Right renal pelvis (tissue), 4 donors: Measurements from ENCODE around the gene RBMXL3. TPM values are rescaled to one million over a fixed set of nuclear protein-coding genes. Genes with fewer than 3 reads are reported as not detected.
"Not testable (repeated sequence)": the region's sequence is repeated elsewhere in the genome, so short reads cannot be mapped to it uniquely, and the experiment has no call there.

Source experiments
- DNase-seq, 4 donors: peaks; one replicate each; pipeline ENCODE4 v3.0.0-alpha.2; 2013; ENCODE audit warnings: low read depth in 4 of 4, low spot score in 3 of 4, missing footprints in 1 of 4
- polyA plus RNA-seq, 4 donors: library from polyadenylated mRNA; unstranded; fragments of 120-200 nt; gene quantifications; one replicate each; pipeline ENCODE4 v1.2.1, GENCODE V29; 2013; ENCODE audit not compliant: insufficient read length in 4 of 4

The RBMXL3 gene
- not detected for polyA plus RNA-seq

DNA sequence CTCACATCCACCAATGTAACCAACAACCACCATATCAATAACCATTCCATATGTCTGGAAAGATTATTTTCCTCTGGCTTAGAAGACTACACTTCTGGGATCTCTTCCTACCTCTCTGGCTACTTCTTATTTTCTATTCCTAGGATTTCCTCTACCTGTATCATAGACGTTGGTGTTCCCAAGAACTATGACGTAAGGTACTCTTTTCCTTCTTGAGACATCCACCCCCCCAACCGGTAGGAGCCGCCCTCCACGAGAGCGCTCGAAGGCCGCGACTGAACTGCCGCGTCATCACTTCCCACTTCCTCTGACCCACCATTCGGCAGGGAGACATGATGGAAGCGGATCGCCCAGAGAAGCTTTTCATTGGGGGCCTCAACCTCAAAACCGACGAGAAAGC lies at the start of gene RBMXL3:
Gene RBMXL3 (plus strand): TSS at position 301 of the 400 bp plus-strand sequence. CDS start 32 bp downstream, at position 333.
- no peak for DNase-seq

DNA sequence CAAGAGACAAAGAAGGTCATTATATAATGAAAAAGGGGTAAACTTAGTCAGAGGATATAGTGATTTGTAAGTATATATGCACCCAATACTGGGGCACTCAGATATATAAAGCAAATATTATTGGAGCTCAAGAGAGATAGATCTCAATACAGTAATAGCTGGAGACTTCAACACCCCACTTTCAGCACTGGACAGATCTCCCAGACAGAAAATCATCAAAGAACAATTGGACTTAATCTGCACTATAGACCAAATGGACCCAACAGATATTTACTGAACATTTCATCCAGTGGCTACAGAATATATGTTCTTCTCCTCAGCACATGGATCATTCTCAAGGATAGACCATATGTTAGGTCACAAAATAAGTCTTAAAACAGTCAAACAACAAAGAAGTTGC lies 47.2 kb upstream of the RBMXL3 start:
- DNase-seq: no peak

DNA sequence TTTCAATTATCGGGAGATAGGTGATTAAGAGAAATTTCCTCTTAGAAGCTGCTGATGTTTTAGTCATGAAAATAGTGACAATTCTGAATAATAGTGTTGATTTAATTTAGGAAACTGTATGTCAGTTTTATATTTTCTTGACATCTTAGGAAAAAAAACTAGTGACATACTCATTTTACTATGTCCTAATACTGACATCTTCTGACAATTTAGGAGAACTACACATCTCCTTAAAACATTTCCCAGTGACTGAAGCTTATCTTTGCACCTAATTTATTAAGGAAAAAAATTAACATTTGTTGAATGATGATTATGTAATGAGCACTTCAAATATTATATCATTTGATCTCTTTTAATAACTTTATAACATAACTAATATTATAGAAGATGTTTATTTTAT lies 42.0 kb upstream of the RBMXL3 start:
- no peak for DNase-seq

DNA sequence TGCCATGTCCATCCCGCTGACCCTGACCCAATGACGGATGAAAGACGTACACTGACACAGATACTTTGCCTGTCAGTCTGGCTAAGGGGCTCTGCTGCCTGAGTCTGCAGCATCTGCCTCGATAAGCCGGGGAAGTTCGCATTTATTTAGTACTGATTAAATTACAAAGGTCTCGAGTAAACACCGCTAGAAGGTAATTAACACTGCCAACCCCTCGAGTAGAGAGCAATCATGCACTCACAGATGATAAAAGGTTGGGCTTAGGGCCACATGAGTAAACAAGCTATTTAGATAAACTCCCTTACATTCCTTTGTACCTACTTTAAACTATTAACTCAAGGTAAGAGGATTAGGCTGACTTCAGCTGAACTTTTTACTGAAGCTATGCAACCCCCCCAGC lies 16.0 kb upstream of the RBMXL3 start:
- DNase-seq: no peak

DNA sequence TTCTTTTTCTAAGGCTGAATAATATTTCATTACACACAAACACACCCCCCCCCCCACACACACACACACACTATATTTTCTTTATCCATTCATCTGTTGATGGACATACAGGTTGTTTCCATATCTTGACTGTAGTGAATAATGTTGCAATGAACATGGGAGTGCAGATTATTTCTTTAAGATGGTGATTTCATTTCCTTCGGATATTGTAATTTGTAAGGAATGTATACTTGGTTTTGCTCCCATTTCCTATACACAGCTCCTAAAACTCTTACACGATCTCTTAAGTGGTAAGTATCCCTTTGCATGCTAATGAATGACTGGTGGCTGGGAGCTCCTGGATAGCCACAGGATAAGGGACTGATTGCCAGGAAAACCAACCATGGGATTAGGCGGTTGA lies 14.7 kb upstream of the RBMXL3 start:
- DNase-seq: no peak

DNA sequence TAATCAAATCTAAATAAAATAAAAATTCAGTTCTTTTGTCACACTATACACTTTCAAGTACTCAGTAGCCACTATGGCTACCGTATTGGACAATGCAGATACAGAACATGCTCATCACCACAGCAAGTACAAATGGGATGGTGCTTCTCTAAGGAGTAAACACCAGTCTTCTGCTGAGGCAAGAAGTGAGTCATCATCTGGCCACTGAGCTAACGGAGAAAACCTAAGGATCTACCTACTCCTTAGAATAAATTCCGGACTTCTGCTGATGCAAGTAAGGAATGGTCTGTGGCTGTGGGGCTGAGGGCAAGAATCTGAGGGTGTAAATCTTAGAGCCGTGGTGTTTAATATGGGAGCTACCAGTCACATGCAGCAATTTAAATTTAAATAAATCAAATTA lies 11.3 kb upstream of the RBMXL3 start:
- DNase-seq: no peak

DNA sequence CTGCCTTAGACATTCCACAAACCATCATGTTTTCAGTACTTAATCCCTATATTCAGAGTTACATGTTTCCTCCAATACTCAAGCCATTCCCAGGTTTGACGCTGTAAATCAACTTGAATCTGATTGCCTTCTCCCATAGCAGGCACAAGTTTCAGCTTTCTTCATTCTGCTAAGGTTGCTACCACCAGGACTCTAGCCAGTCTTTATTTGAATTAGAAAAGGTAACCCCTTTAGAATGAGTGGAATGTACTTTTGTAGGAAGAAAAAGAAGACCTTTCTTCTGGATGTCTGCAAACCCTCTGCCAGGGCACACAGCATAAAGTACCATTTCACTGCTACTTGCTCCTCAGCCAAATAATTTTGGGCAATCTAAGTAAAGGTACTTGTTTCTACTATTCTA lies 10.7 kb upstream of the RBMXL3 start:
- no peak for DNase-seq

DNA sequence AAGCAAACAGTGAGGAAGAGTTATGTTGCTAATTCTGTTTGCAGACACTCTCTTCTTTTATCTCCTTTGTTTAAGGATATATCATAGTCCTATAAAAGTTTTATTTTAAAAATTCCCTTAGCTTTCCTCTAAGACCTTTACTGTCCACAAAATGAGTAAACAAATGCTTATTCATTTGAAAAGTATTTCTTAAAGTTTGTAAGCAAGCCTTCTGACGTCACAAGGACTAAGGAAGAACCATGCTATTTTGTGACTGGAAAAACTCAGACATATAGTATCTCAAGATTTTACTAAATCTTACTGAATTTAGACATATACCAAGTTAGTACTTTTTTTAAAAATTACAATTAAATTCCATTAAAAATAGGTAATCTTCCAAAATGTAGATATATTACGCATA lies 5.2 kb upstream of the RBMXL3 start:
- DNase-seq: no peak

DNA sequence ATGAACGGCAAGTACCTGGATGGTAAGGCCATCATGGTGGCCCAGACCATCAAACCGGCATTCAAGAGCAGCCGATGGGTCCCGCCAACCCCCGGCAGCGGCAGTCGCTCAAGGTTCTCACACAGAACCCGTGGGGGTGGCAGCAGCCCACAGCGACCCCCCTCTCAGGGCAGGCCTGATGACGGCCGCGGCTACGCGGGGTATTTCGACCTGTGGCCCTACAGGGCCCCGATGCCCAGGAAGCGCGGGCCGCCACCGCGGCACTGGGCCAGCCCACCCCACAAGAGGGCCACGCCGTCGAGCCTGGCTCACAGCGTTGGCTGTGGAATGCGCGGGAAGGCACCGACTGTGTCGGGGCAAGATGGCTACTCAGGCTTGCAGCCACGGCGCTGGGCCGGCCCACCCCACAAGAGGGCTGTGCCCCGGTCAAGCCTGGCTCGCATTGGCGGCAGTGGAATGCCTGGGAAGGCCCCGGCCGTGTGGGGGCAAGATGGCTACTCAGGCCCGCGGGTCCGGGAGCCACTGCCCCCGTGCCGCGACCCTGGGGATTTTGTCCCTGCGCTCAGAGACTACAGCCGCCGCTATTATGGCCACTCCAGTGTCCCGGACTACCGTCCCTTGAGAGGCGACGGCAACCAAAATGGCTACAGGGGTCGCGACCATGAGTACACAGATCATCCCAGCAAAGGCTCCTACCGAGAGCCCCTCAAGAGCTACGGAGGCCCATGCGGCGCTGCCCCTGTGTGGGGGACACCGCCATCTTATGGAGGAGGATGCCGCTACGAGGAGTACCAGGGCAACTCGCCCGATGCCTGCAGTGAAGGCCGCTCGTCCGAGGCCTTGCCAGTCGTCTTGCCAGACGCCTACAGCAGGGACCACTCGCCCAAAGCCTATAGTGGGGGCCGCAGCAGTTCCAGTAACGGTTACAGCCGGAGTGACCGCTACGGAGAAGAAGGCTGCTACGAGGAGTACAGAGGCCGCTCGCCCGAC lies 731 bp downstream of the RBMXL3 start:
- no peak for DNase-seq

DNA sequence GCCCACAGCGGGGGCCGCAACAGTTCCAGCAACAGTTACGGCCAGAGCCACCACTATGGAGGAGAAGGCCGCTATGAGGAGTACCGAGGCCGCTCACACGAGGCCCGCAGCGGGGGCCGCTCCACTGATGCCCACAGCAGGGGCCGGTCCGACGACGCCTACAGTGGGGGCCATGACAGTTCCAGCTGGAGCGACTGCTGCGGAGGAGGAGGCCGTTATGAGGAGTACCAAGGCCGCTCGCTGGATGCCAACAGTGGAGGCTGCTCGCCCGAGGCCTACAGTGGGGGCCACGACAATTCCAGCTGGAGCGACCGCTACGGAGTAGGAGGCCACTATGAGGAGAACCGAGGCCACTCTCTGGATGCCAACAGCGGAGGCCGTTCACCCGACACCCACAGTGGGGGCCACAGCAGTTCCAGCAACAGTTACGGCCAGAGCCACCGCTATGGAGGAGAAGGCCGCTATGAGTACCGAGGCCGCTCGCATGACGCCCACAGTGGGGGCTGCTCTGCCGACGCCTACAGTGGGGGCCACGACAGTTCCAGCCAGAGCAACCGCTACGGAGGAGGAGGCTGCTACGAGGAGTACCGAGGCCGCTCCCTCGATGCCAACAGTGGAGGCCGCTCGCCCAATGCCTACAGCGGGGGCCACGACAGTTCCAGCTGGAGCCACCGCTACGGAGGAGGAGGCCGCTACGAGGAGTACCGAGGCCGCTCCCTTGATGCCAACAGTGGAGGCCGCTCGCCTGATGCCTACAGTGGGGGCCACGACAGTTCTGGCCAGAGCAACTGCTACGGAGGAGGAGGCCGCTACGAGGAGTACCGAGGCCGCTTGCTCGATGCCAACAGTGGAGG lies 1.7 kb downstream of the RBMXL3 start:
- no peak for DNase-seq

DNA sequence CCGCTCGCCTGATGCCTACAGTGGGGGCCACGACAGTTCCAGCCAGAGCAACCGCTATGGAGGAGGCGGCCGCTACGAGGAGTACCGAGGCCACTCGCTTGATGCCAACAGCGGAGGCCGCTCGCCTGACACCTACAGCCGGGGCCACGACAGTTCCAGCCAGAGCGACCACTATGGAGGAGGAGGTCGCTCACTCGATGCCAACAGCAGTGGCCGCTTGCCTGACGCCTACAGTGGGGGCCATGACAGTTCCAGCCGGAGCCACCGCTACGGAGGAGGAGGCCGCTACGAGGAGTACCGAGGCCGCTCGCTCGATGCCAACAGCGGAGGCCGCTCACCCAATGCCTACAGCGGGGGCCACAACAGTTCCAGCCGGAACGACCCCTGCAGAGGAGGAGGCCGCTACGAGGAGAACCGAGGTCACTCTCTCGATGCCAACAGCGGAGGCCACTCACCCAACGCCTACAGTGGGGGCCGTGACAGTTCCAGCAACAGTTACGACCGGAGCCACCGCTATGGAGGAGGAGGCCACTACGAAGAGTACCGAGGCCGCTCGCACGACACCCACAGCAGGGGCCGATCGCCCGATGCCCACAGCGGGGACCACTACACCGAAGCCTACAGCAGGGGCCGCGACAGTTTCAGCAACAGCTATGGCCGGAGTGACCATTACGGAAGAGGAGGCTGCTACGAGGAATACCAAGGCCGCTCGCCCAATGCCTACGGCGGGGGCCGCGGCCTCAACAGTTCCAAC lies 2.5 kb downstream of the RBMXL3 start:
- DNase-seq: no peak

DNA sequence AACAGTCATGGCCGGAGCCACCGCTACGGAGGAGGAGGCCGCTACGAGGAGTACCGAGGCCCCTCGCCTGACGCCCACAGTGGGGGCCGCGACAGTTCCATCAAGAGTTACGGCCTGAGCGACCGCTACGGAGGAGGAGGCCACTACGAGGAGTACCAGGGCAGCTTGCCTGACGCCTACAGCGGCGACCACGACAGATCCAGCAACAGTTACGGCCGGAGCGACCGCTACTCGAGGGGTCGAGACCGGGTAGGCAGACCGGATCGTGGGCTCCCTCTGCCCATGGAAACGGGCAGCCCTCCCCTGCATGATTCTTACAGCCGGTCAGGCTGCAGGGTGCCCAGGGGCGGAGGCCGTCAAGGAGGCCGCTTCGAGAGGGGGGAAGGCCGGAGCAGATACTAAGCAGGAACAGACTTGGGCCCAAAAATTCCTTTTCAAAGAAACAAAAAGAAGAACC lies 3.1 kb downstream of the RBMXL3 start:
- no peak for DNase-seq

DNA sequence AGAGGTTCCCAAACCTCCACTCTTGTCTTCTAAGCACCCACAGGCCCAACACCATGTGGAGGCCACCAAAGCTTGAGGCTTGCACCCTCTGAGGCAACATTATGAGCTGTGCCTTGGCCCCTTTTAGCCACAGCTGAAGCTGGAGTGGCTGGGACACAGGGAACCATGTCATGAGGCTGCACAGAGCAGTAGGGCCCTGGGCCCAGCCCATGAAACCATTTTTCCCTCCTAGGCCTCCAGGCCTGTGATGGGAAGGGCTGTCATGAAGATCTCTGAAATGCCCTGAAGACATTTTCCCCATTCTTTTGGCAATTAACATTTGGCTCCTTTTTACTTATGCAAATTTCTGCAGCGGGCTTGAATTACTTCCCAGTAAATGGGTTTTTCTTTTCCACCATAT lies 14.8 kb downstream of the RBMXL3 start:
- DNase-seq: no peak

DNA sequence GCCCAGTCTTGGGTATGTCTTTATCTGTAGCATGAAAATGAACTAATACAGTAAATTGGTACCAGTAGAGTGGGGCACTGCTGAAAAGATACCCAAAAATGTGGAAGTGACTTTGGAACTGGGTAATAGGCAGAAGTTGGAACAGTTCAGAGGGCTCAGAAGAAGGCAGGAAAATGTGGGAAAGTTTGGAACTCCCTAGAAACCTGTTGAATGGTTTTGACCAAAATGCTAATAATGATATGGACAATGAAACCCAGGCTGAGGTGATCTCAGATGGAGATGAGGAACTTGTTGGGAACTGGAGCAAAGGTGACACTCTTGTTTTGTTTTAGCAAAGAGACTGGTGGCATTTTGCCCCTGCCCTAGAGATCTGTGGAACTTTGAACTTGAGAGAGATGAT lies 20.3 kb downstream of the RBMXL3 start:
- not testable (repeated sequence) for DNase-seq

DNA sequence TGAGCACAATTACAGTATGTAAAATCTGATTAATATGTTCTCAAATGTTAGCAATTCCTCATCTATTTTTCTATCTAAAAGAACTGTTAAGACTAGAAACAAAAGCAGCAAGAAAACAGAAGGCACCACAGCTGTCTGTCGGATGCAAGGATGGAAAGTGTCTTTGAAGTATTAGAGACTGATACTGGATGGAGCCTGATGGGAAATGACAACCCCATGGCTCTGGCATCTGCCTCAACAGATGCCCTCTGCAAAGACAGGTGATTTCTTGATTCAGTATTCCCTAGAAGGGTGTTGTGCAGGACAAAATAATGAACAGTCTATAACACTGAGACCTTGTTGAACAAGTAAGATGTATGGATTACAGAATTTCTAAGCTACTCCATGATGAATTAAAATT lies 24.9 kb downstream of the RBMXL3 start:
- no peak for DNase-seq

DNA sequence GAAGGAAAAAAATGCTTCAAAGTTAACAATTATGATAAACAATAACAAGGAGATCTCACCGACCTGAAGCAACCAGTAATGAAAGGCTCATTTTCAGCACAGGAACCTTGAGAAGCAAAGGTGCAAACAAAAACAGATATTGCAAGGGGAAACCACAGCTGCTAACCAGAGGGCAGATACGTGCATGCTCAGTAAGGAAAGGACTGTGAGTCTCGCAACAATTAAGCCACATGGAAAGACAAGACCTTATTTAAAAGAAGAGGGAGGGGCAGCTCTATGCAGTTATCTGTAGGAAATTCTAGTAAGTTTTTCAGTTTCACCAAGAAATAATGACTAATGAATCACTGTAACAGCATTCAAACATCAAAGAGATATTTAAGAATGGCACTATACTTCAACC lies 25.4 kb downstream of the RBMXL3 start:
- DNase-seq: no peak

DNA sequence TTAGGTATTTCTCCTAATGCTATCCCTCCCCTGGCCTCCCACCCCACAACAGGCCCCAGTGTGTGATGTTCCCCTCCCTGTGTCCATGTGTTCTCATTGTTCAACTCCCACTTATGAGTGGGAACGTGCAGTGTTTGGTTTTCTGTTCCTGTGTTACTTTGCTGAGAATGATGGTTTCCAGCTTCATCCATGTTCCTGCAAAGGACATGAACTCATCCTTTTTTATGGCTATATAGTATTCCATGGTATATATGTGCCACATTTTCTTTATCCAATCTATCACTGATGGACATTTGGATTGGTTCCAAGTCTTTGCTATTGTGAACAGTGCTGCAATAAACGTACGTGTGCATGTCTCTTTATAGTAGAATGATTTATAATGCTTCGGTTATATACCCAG lies 28.1 kb downstream of the RBMXL3 start:
- DNase-seq: not testable (repeated sequence)

DNA sequence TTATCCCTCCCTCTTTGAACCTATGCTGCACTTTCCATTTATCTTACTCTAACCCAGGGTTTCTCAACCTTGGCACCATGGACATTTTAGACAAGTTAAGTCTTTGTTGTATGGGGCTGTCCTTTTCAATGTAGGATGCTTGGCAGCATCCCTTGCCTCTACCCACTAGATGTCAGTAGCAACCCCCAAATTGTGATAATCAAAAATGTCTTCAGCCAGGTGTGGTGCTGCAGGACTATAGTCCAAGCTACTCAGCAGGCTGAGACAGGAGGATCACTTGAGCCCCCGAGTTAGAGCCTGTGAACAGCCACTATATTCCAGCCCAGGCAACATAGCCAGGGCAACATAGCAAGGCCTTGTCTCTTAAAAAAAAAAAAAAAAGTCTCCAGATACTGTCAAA lies 37.7 kb downstream of the RBMXL3 start:
- no peak for DNase-seq

DNA sequence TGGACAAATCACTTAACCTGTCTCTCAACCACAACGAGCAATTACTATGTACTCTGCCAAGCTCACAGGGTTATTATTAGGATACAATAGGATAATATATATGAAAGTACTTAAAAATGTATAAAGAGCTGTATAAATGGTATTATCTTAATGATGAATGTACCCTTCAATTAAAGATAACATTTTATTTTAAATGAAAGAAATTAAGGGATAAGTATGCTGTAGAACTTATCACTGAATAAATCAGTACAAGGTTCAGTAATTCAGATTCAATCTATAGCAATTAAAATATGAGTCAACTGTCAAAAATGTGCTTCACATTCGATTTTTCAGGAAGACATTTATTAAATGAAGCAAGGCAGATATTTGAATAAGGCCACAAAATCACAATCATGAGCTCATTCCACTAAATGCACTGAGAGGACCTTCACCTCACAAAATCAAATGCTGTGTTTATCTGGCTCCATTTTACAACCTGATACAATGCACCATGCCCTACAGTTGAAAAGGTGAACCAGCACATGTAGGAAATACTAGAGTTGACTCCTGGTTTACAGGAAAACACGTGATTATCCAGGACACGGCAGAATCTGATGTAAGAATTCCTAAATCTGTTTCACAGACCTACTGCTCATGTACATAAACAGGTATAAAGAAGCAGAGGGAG lies 40.3 kb downstream of the RBMXL3 start:
- DNase-seq: no peak

DNA sequence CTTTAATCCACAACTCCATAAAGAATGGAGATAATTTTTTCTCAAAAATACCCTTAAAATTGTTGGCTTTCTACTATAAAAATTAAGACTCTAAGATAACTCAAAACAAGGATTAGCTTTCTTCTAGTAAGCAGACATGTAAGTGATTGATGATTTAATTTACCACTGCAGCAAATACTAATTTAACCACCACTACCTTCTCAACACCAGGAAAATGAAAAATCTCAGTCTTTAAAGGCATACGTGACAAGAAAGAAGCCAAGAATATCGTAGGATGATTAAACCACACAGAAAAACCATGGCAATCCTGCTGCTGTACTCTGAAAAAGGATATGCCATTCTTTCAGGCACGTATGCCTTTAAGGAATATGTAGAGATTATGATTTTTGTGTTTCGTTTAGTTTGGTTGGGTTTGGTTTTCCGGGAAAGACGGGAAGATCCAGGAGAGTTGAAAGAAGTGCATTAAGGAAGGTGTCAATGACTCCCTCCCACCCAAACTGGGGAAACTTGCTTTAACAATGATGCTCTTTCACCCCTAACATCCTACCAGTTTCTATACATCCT lies 43.8 kb downstream of the RBMXL3 start:
- no peak for DNase-seq
